Ectodermal cell (in vitro differentiated cells): ENCODE measurements around the gene SGF29.

ENCODE experiments used
- H3K27ac ChIP-seq: 2 replicates; pipeline ENCODE4 v1.7.0; 2013; ENCODE audit warnings: mild to moderate bottlenecking, low read depth, low read length; ENCODE audit not compliant: insufficient read depth, poor library complexity, severe bottlenecking
- H3K27me3 ChIP-seq: 2 replicates; pipeline ENCODE4 v1.7.0; 2013; ENCODE audit warnings: mild to moderate bottlenecking, low read length; ENCODE audit not compliant: insufficient read depth, control insufficient read depth, poor library complexity, severe bottlenecking
- H3K36me3 ChIP-seq: one replicate; pipeline ENCODE4 v1.7.0; 2013; ENCODE audit warnings: low read length; ENCODE audit not compliant: control insufficient read depth, insufficient read depth
- H3K4me1 ChIP-seq: one replicate; pipeline ENCODE4 v1.7.0; 2013; ENCODE audit warnings: low read length; ENCODE audit not compliant: control insufficient read depth, insufficient read depth
- H3K4me3 ChIP-seq: 2 replicates; pipeline ENCODE4 v1.7.0; 2013; ENCODE audit warnings: low read depth, low read length, control low read depth; ENCODE audit not compliant: insufficient read depth
- H3K9me3 ChIP-seq: 2 replicates; pipeline ENCODE4 v1.7.0; 2013; ENCODE audit warnings: mild to moderate bottlenecking, low read length, moderate library complexity; ENCODE audit not compliant: control insufficient read depth
- WGBS, 2 experiments: methylation state at CpG; one replicate each; pipeline ENCODE4 v1.1.7; 2013; ENCODE audit warnings: missing lambda C conversion rate in 2 of 2; 5-methylcytosine and 5-hydroxymethylcytosine counted together

SGF29 gene

DNA sequence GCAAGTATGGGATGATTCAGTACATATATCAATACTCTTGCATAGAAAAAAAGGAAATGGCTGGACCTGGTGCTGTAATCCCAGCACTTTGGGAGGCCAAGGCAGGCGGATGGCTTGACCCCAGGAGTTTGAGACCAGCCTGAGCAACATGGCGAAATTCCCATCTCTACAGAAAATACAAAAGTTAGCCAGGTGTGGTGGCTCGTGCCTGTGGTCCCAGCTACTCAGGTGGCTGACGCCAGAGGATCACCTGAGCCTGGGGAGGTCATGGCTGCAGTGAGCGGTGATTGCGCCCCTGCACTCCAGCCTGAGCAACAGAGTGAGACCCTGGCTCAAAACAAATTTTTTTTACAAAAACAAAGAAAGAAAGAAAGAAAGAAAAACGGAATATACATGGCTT lies 7.1 kb upstream of the SGF29 start:
- H3K9me3 ChIP-seq, result no peaks in the 10 kb centered on the region
- no peak overlapping the region for H3K4me3 ChIP-seq
- no peaks in the 10 kb centered on the region for H3K36me3 ChIP-seq
- no peaks in the 10 kb centered on the region for H3K27me3 ChIP-seq
- 89 to 92% methylated on average over 6 of the region's 7 CpGs for WGBS, 2 experiments
- H3K27ac ChIP-seq, result no peak overlapping the region
- H3K4me1 ChIP-seq, result no peaks in the 10 kb centered on the region

DNA sequence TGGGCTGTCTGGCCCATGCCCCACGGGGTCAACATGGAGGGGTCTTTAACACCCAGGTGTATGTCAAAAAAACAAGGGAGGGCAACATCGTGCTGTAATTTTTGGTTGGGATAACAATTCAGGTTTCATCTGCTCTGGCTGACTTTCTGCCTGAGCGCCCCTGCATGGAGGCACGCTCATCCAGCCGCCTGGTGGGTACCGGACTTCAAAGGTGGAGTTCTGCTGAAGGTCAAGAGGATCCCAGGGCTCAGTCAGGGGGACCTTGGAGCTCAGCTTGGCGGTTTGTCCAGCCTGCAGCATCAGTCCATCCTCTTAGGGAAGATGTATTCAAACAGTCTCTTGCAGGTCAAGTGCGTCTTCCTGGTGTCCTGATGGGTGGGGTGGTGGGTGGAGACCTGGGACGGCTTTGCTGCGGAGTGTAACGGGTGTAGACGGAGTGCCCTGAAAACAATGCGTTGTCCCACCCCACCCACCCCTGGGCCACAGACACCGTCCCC lies 5.4 kb upstream of the SGF29 start:
- no peak overlapping the region for H3K27ac ChIP-seq
- no peaks in the 10 kb centered on the region for H3K36me3 ChIP-seq
- H3K4me1 ChIP-seq, result no peaks in the 10 kb centered on the region
- no peaks in the 10 kb centered on the region for H3K9me3 ChIP-seq
- H3K27me3 ChIP-seq, result no peaks in the 10 kb centered on the region
- no peak overlapping the region for H3K4me3 ChIP-seq
- WGBS, 2 experiments, result 86 to 91% methylated on average over 14 of the region's 14 CpGs

DNA sequence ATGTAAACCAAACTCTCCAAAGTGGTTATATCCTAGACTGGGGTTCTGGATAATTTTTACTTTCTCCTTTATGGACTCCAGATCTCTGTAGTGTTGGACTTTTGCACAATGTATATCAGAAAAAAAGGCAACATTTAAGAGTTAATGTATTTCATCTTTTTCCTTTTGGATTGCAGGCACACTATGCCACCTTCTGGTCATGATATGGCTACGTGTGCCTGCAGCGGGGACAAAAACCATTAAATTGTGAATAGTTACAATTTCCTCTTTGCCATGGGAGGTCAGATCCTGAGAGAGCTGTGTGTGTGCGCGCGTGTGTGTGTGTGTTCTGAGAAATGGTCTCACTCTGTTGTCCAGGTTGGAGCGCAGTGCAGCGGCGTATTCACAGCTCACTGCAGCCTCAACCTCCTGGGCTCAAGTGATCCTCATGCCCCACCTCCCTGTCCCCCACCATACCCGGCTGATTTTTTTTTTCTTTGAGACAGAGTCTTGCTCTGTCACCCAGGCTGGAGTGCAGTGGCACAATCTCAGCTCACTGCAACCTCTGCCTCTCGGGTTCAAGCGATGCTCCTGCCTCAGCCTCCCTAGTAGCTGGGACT lies 4.3 kb upstream of the SGF29 start:
- H3K36me3 ChIP-seq, result no peaks in the 10 kb centered on the region
- H3K9me3 ChIP-seq, result no peaks in the 10 kb centered on the region
- H3K27me3 ChIP-seq, result no peaks in the 10 kb centered on the region
- 80 to 83% methylated on average over 11 of the region's 11 CpGs for WGBS, 2 experiments
- no peaks in the 10 kb centered on the region for H3K4me1 ChIP-seq
- H3K27ac ChIP-seq, result no peak overlapping the region
- H3K4me3 ChIP-seq, result no peak overlapping the region

DNA sequence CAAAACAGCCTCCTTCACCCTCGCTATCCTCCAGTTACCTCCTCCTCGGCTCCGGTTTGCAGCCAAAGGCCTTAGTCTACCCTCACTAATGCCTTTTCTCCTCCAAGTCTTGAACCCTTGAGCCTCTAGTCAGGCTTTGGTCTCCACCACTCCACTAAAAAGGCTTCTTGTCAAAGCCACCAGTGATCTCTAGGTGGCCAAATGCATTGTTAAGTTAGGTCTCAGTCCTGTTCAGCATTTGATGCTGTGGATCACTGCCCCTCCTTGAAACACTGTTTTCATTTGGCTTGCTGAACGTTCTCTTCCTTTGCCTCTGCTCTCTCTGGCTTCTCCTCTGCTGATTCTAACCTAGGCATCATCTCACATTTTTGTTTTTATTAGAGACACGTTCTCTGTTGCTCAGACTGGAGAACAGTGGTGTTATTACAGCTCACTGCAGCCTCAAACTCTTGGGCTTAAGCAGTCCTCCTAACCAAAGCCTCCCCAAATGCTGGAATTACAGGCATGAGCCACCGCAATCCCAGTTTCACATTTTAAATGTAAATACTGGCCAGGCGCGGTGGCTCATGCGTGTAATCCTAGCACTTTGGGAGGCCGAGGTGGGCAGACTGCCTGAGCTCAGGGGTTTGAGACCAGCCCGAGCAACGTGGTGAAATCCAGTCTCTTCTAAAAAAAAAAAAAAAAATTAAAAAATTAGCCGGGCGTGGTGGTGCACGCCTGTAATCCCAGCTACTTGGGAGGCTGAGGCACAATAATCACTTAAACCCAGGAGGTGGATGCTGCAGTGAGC lies 1.1 kb downstream of the SGF29 start:
- H3K36me3 ChIP-seq, result peaks cover 4% of the 10 kb centered on the region
- 92% methylated on average over 15 of the region's 15 CpGs for WGBS, 2 experiments
- no peaks in the 10 kb centered on the region for H3K27me3 ChIP-seq
- H3K9me3 ChIP-seq, result no peaks in the 10 kb centered on the region
- peak overlapping the region; percentile 56 for H3K4me3 ChIP-seq
- peaks cover 3% of the 10 kb centered on the region for H3K4me1 ChIP-seq
- H3K27ac ChIP-seq, result no peak overlapping the region

DNA sequence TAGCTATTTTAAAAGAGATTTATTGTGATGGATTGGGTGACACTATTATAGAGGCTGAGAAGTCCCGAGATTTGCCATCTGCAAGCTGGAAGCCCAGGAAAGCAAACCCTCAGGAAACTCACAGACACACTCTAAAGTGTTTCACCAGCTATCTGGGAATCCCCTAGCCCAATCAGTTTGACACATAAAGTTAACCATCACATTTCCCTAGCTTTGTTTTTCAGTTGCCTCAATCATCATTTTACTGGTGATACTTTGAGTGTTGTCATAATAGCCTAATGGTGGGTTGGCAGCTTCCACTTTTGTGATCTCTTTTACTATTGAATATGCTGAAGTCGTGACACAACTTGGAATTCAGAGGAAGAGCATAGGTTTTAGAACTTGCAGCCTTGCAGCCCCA lies 1.8 kb downstream of the SGF29 start:
- H3K36me3 ChIP-seq, result peaks cover 4% of the 10 kb centered on the region
- H3K27ac ChIP-seq, result no peak overlapping the region
- no peak overlapping the region for H3K4me3 ChIP-seq
- H3K4me1 ChIP-seq, result peaks cover 3% of the 10 kb centered on the region
- no peaks in the 10 kb centered on the region for H3K9me3 ChIP-seq
- 89 to 94% methylated on average over 2 of the region's 2 CpGs for WGBS, 2 experiments
- H3K27me3 ChIP-seq, result no peaks in the 10 kb centered on the region

DNA sequence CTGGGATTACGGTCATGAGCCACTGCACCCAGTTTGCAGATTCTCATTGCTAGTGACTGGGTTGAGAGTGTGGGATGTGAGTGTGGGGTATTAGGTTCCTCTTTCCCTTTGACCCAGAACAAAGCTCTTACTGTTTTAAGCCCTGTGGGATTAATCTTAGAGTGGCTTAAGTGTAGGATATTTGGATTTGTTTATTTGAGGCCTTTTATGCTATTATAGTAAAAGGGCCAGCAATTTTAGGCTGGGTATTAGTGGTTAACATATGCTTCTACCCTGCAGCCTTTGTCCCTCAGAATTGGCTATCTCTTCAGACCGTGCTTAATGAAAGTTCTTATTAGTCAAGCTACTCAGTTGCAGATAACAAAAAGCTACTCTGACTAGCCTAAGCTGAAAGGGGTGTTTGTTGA lies 3.2 kb downstream of the SGF29 start:
- H3K36me3 ChIP-seq, result peaks cover 4% of the 10 kb centered on the region
- WGBS, 2 experiments, result 96 to 98% methylated on average over 2 of the region's 2 CpGs

DNA sequence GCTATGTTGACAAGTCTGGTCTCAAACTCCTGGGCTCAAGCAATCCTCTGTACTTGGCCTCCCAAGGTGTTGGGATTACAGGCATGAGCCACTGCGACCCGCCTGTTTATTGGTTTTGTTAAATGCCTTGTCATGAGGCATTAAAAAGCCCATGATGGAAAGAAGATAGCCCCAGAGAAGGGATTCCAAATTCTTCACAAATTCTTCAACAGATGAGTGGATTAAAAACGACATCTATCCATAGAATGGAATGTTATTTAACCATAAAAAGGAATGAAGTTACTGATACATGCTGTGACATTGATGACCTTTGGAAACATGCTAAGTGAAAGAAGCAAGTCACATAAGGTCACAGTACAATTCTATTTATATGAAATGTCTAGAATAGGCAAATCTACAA lies 4.7 kb downstream of the SGF29 start:
- H3K9me3 ChIP-seq, result no peaks in the 10 kb centered on the region
- WGBS, 2 experiments, result 76 to 97% methylated on average over 2 to 3 of the region's 3 CpGs

More for the DNA sequence above, 3.2 kb downstream of the SGF29 start:
- peaks cover 3% of the 10 kb centered on the region for H3K4me1 ChIP-seq
- no peaks in the 10 kb centered on the region for H3K27me3 ChIP-seq
- H3K4me3 ChIP-seq, result no peak overlapping the region
- H3K9me3 ChIP-seq, result no peaks in the 10 kb centered on the region
- no peak overlapping the region for H3K27ac ChIP-seq

DNA sequence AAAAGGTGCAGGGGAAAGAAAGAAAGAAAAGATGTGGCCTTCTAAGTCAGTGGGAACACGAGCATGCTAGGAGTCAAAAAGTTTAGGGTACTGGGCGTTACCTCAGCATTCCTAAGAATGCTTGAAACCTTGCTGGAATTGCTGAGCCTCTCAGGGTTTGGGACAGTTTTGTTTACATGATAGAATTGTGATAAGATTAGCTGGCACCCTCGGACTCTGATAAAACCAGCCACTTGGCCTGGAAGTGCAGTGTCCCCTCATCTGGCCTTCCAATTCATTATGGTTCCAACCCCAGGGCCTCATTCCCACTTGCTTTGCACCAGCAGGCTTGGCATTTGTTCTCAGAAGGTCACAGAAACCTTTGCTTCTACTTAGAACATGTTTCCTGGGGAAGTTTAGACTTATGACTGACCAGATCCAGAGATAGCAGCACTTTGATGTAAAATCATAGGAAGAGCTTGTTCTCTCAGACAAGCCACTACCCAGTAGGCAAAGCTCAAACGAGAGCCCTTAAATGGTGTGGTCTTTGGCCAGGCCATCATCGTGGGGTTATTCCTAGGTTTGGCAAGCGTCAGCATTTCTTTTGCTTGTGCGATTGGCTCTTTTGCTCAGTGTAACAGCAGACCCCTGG lies 8.0 kb downstream of the SGF29 start:
- no peaks in the 10 kb centered on the region for H3K4me1 ChIP-seq
- peaks cover 4% of the 10 kb centered on the region for H3K36me3 ChIP-seq
- no peaks in the 10 kb centered on the region for H3K27me3 ChIP-seq
- no peak overlapping the region for H3K27ac ChIP-seq
- WGBS, 2 experiments, result 91 to 93% methylated on average over 7 of the region's 7 CpGs
- H3K9me3 ChIP-seq, result no peaks in the 10 kb centered on the region
- no peak overlapping the region for H3K4me3 ChIP-seq

More for the DNA sequence above, 4.7 kb downstream of the SGF29 start:
- Histone ChIP-seq H3K27me3 (no peaks in the 10 kb centered on the region), H3K4me1 (peaks cover 3% of the 10 kb centered on the region), H3K4me3 (no peak overlapping the region), H3K27ac (no peak overlapping the region), H3K36me3 (peaks cover 4% of the 10 kb centered on the region)

DNA sequence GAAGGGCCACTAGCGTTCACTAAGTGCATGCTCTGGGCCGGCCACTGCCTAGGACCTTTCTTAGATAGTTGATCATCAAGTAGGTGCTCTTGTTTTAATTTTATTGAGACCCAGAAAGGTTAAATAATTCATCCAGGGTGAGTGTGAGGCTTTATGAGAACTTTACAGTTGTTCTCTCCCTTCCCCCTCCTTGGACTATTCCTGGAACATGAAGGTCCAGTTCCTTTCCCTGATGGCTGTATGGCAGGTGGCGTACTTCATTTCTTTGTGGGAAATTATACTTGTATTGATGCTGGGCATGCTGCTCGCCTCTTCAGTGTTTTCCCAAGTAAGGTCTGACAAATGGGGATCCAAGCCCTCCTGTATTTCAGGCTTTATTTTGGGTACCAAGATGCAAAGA lies 8.5 kb downstream of the SGF29 start:
- H3K27ac ChIP-seq, result no peak overlapping the region
- WGBS, 2 experiments, result 95% methylated on average over 4 of the region's 4 CpGs

DNA sequence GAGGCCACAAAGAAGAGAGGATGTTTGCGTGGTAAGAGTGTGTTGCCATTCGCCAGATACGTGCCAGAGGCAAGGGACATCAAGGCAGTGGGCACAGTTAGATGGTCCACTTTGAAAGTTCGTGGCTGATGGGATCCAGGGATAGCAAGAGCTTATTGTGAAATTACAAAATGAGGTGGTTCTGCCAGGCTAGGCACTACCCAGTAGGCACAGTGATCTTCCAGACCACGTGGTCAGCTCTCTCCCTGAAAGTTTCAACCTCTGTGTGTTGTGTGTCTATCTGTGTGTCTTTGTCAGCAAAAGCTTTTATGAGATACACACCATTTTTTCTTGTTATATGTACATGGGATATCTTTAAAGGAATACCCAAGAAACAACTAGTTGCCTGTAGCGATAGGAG lies 9.5 kb downstream of the SGF29 start:
- WGBS, 2 experiments, result 83 to 88% methylated on average over 5 to 6 of the region's 6 CpGs
- Histone ChIP-seq H3K4me1 (no peaks in the 10 kb centered on the region), H3K36me3 (peaks cover 4% of the 10 kb centered on the region), H3K4me3 (no peak overlapping the region), H3K27ac (no peak overlapping the region), H3K9me3 (no peaks in the 10 kb centered on the region), H3K27me3 (no peaks in the 10 kb centered on the region)

More for the DNA sequence above, 8.5 kb downstream of the SGF29 start:
- Histone ChIP-seq H3K27me3 (no peaks in the 10 kb centered on the region), H3K4me3 (no peak overlapping the region), H3K4me1 (no peaks in the 10 kb centered on the region), H3K36me3 (peaks cover 4% of the 10 kb centered on the region), H3K9me3 (no peaks in the 10 kb centered on the region)
